K562 (cell line): ENCODE measurements around the gene ZNF174. TPM values are rescaled to one million over a fixed set of nuclear protein-coding genes. Genes with fewer than 3 reads are reported as not detected.
A peak's percentile ranks its signal among the peaks of the same experiment; 100 is the strongest.

Experiments used
- CBFA2T3 ChIP-seq: fragments of 450-650 bp; IDR thresholded peaks from 2 replicates; pipeline ENCODE4 v1.6.1; 2017
- CREB3 ChIP-seq: fragments of 450-650 bp; conservative IDR thresholded peaks from 2 replicates; pipeline ENCODE4 v1.6.1; 2016; ENCODE audit warnings: missing genetic modification characterization, low read depth, mild to moderate bottlenecking, missing compliant biosample characterization, moderate library complexity
- ELF1 ChIP-seq: fragments of 200-800 bp; sonication (Bioruptor generic); IDR thresholded peaks from 2 replicates; pipeline ENCODE4 v1.6.1; 2016; ENCODE audit warnings: missing genetic modification characterization, missing compliant biosample characterization
- EP400 ChIP-seq: fragments of 450-650 bp; IDR thresholded peaks from 2 replicates; pipeline ENCODE4 v1.6.1; 2017; ENCODE audit warnings: antibody characterized with exemption, mild to moderate bottlenecking, moderate library complexity
- GTF2E2 ChIP-seq: fragments of 200-800 bp; sonication (Bioruptor generic); IDR thresholded peaks from 2 replicates; pipeline ENCODE4 v1.6.1; 2016; ENCODE audit warnings: missing genetic modification characterization, missing compliant biosample characterization
- HDAC1 ChIP-seq, 2 experiments: fragments of 450-650 bp; IDR thresholded peaks; 2 replicates each; pipeline ENCODE4 v1.6.1; 2016 to 2017; ENCODE audit warnings: inconsistent platforms in 1 of 2, mild to moderate bottlenecking in 1 of 2, moderate library complexity in 1 of 2
- HLTF ChIP-seq: fragments of 450-650 bp; IDR thresholded peaks from 2 replicates; pipeline ENCODE4 v1.6.1; 2016
- KDM1A ChIP-seq, 2 experiments: fragments of 450-650 bp; IDR thresholded peaks; 2 replicates each; pipeline ENCODE4 v1.6.1; 2016; ENCODE audit warnings: mild to moderate bottlenecking in 2 of 2
- KLF16 ChIP-seq: IDR thresholded peaks from 2 replicates; pipeline ENCODE4 v1.6.1; 2016; ENCODE audit warnings: antibody characterized with exemption
- L3MBTL2 ChIP-seq: fragments of 450-650 bp; IDR thresholded peaks from 2 replicates; pipeline ENCODE4 v1.6.1; 2016; ENCODE audit warnings: mild to moderate bottlenecking, moderate library complexity
- MTA2 ChIP-seq: fragments of 450-650 bp; IDR thresholded peaks from 2 replicates; pipeline ENCODE4 v1.6.1; 2016; ENCODE audit warnings: low read depth
- NCOA1 ChIP-seq: fragments of 450-650 bp; IDR thresholded peaks from 2 replicates; pipeline ENCODE4 v1.6.1; 2016; ENCODE audit warnings: low read depth
- NEUROD1 ChIP-seq: fragments of 150-350 bp; IDR thresholded peaks from 2 replicates; pipeline ENCODE4 v1.6.1; 2014; ENCODE audit warnings: borderline replicate concordance, low read length, low read depth; ENCODE audit not compliant: partially characterized antibody
- RNF2 ChIP-seq: sonication (generic); IDR thresholded peaks from 2 replicates; pipeline ENCODE4 v1.6.1; 2016
- SMARCB1 ChIP-seq: IDR thresholded peaks from 2 replicates; pipeline ENCODE4 v1.6.1; 2011; ENCODE audit warnings: improper control_type of control experiment, low read depth; ENCODE audit not compliant: insufficient read length
- SREBF2 ChIP-seq: sonication (generic); formaldehyde crosslinking; IDR thresholded peaks from 2 replicates; pipeline ENCODE4 v1.4.0; 2020; ENCODE audit warnings: mild to moderate bottlenecking, missing genetic modification reagents
- TCF7L2 ChIP-seq: fragments of 150-350 bp; IDR thresholded peaks from 2 replicates; pipeline ENCODE4 v1.6.1; 2016; ENCODE audit warnings: low read depth, mild to moderate bottlenecking, low read length, moderate library complexity
- TCFL5 ChIP-seq: fragments of 250-450 bp; sonication (Bioruptor Pico); conservative IDR thresholded peaks from 2 replicates; pipeline ENCODE4 v1.6.1; 2021; ENCODE audit warnings: mild to moderate bottlenecking, moderate library complexity, matching md5 sums
- TFAP4 ChIP-seq: sonication (generic); formaldehyde crosslinking; IDR thresholded peaks from 2 replicates; pipeline ENCODE4 v1.8.0; 2022; ENCODE audit warnings: missing genetic modification reagents, mild to moderate bottlenecking, moderate library complexity, borderline replicate concordance
- TRIM24 ChIP-seq, 2 experiments: fragments of 450-650 bp; IDR thresholded peaks; 2 replicates each; pipeline ENCODE4 v1.6.1; 2016
- ZFPM2 ChIP-seq: fragments of 250-450 bp; sonication (Bioruptor Pico); IDR thresholded peaks from 2 replicates; pipeline ENCODE4 v1.5.1; 2022; ENCODE audit warnings: mild to moderate bottlenecking
- ZNF134 ChIP-seq: fragments of 250-450 bp; sonication (Bioruptor Pico); conservative IDR thresholded peaks from 2 replicates; pipeline ENCODE4 v1.4.0; 2020
- ZNF253 ChIP-seq: fragments of 250-450 bp; sonication (Bioruptor Pico); conservative IDR thresholded peaks from 2 replicates; pipeline ENCODE4 v1.6.1; 2021; ENCODE audit warnings: mild to moderate bottlenecking
- ZNF644 ChIP-seq: fragments of 200-800 bp; sonication (Bioruptor generic); IDR thresholded peaks from 2 replicates; pipeline ENCODE4 v1.6.1; 2016; ENCODE audit warnings: low read depth, missing genetic modification characterization, missing compliant biosample characterization
- polyA plus RNA-seq, 8 experiments: library from polyadenylated mRNA; depleted of rRNA in 4 of 8; stranded (reverse) in 5 of 8; unstranded in 3 of 8; fragments of >200 nt; fragmentation: Nextera tagmentation in 2 of 8; fragmentation: Illumina TruSeq in 1 of 8; extraction: Ambion mirVana in 2 of 8; extraction: Trizol in 1 of 8; gene quantifications; 2 replicates each; pipeline versions ENCODE4 v1.2.1 to v1.2.3, GENCODE V29; 2011 to 2014; ENCODE audit warnings: inconsistent platforms in 1 of 8, missing spikeins in 1 of 8
- total RNA-seq, 7 experiments: library from RNA; depleted of rRNA in 6 of 7; stranded (reverse); fragments of >200 nt in 6 of 7; fragmentation: Illumina TruSeq in 2 of 7; extraction: Trizol in 2 of 7; gene quantifications; 2 replicates each; pipeline versions ENCODE4 v1.2.1 to v1.2.3, GENCODE V29; 2011 to 2021; ENCODE audit warnings: low replicate concordance in 1 of 7
- TF ChIP-seq, protein P1 (sequence below): fragments of 250-450 bp; sonication (Bioruptor Pico); IDR thresholded peaks from 2 replicates; pipeline ENCODE4 v1.4.0; 2020; ENCODE audit warnings: mild to moderate bottlenecking
- TF ChIP-seq, protein P2 (sequence below): fragments of 200-800 bp; sonication (Bioruptor generic); IDR thresholded peaks from 2 replicates; pipeline ENCODE4 v1.6.1; 2017; ENCODE audit warnings: missing genetic modification characterization, missing compliant biosample characterization

ZNF174 gene
- total and polyA plus RNA-seq, 9 of the 15 experiments (the other 6 are each of a cell fraction or from before 2014, with no cell fraction given) = 5.1 to 19.1 (median 12.5) TPM

DNA sequence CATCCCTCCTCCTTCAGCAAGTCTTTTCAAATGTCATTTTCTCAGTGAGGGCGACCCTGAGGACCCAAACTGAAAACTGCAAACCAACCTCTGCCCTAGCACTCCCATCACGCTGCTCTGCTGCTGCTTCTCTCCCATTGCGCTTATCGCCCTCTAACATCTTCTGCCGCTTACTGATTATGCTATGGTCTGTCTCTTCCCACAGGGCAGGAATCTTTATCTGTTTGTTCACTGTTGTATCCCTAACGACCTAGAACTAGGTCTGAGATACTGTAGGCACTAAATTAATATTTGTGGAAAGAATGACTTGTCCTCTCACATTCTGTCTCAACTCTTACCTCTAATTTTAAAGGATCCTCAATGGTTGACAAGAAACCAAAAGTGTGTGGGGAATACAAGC is 12.7 kb upstream of the ZNF174 start (continued):
- TF ChIP-seq, protein P1, sequence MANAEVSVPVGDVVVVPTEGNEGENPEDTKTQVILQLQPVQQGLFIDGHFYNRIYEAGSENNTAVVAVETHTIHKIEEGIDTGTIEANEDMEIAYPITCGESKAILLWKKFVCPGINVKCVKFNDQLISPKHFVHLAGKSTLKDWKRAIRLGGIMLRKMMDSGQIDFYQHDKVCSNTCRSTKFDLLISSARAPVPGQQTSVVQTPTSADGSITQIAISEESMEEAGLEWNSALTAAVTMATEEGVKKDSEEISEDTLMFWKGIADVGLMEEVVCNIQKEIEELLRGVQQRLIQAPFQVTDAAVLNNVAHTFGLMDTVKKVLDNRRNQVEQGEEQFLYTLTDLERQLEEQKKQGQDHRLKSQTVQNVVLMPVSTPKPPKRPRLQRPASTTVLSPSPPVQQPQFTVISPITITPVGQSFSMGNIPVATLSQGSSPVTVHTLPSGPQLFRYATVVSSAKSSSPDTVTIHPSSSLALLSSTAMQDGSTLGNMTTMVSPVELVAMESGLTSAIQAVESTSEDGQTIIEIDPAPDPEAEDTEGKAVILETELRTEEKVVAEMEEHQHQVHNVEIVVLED (CRISPR knock-in tag) = no peak
- TF ChIP-seq NCOA1 (peak; percentile 61; the same call in 1 of the 2 replicates), SREBF2 (no peak), NEUROD1 (peak; percentile 73), KDM1A (IDR thresholded peaks at IDR 0.05) (peak; percentile 58 to 78; a peak in 3 of 4 replicates), SMARCB1 (no peak), KLF16 (peak; percentile 83), RNF2 (peak; percentile 65; the same call in 1 of the 2 replicates), HLTF (peak; percentile 49; the same call in 1 of the 2 replicates), CBFA2T3 (peak; percentile 93), HDAC1 (IDR thresholded peaks at IDR 0.05) (peak in 1 of 2 experiments; percentile 67; a peak in 2 of 4 replicates), MTA2 (peak; percentile 82), ZNF253 (no peak), ELF1 (tag) (no peak), TFAP4 (no peak), CREB3 (tag) (no peak), GTF2E2 (tag) (no peak), ZFPM2 (CRISPR knock-in tag) (no peak), EP400 (peak; percentile 19; the same call in 1 of the 2 replicates), ZNF134 (CRISPR knock-in tag) (0 out of 2 replicates have a peak, but pooled peaks have one; percentile 27), TCF7L2 (no peak), ZNF644 (tag) (no peak), TRIM24 (IDR thresholded peaks at IDR 0.05) (peak in 1 of 2 experiments; percentile 85; a peak in 3 of 4 replicates), L3MBTL2 (peak; percentile 42), TCFL5 (CRISPR knock-in tag) (no peak)
- TF ChIP-seq, protein P2, sequence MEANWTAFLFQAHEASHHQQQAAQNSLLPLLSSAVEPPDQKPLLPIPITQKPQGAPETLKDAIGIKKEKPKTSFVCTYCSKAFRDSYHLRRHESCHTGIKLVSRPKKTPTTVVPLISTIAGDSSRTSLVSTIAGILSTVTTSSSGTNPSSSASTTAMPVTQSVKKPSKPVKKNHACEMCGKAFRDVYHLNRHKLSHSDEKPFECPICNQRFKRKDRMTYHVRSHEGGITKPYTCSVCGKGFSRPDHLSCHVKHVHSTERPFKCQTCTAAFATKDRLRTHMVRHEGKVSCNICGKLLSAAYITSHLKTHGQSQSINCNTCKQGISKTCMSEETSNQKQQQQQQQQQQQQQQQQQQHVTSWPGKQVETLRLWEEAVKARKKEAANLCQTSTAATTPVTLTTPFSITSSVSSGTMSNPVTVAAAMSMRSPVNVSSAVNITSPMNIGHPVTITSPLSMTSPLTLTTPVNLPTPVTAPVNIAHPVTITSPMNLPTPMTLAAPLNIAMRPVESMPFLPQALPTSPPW (CRISPR knock-in tag) = peak; percentile 24; the same call in 1 of the 2 replicates
